GM18907 (cell line): ENCODE measurements around the gene TUT7.
"Not testable (repeated sequence)": the region's sequence is repeated elsewhere in the genome, so short reads cannot be mapped to it uniquely, and the experiment has no call there.

Source experiments
- ATAC-seq: cut with Tn5 transposase; IDR thresholded peaks from one replicate; pipeline ENCODE4 v1.9.1; 2021; ENCODE audit warnings: mild to moderate bottlenecking, moderate library complexity; ENCODE audit not compliant: unreplicated experiment

The TUT7 gene

DNA sequence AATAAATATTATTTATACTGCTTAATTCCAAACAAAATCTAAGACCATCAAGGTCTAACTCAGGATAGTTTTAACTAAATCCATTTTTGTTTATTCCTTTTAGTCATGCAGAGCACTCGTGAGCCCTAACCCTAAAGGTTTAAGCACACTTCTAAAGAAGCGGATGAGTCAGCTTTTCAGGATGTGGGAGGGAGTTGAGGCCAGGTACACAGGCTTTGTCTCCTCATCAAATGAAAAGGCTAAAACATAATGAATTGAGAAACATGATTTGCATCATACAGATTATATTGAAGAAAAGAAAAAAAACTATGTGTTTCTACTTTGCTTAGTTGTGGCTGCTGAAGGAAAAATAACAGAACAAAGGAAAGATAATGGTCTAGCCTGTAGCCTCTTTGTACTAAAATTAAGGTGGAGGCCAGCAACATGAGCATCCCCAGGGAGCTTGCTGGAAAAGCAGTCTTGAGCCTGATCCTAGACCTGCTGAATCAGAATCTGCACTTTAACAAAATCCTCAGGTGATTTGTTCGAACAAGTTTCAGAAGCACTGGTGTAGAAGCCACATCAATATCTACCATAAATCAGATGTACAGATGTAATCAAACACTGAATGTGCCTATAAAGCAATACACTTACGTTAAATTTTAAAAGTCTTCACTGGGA, 50.8 kb downstream of the TUT7 start:
- no peak for ATAC-seq

DNA sequence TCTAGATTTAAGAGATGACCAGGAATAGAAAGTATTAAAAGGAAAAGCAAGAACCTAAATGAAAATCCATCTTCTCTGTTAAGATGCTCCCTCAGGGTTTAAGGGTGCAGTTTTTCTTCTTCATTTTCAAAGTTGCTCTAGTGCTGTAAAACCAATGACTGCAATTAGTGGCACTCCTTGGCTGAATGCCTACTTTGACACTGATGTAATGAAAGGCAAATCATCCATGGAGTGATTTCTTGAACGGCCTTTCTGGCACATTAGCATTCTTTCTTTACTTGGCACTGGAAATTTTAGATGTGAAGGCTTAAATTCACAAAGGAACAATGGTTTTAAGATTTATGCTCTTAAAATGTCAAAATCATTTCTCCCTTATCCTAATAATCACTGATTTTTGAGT, 52.5 kb downstream of the TUT7 start:
- no peak for ATAC-seq

DNA sequence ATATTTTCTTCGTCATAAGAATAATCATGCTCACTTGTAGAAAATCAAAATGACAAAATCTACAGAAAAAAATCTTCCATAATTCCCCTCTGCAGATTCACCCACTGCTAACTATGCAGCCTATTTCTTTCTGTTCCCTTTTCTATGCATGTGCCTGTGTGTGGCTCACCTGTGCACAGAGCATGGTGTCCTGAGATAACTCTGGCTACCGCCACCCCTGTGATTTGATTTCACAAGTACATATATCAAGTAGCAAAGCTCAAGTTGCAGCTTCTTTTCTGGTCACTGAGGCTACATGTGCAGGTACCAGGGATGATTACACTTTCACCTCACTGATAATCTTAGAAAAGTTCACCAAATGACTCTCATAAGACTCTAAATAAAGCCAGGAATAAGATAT, 53.5 kb downstream of the TUT7 start:
- ATAC-seq = no peak

DNA sequence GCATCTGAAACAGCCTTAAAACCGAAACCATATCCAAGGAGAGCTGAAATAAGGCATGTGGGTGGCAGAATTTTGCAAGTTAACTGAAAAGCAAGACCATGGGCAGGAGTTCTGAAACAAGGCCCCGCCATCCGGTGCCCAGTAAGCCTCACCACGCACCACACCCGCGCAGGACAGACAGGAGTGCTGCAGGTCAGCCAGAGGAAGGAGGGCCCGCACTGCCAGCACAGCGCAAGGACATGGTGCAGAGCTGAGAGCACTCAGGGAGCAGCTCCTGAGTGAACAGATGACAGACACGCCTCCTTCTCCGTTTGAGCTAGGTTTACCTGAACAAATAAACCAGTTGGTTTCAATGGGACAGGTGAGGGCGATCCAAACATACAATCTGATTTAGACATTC, 55.3 kb downstream of the TUT7 start:
- no peak for ATAC-seq

DNA sequence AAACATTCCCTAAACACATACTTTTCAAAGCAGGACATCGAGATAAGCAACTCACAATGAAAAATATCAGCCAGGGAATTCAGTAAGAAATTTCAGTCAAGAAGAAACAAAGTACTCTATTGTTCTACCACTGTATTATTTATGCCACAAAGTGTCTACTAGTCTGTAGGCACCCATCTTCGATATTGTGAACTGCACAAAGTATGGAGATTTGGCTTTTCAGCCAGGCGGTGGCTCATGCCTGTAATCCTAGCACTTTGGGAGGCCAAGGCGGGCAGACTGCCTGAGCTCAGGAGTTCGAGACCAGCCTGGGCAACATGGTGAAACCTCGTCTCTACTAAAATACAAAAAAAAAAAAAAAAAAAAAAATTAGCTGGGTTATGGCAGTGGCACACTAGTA, 63.9 kb downstream of the TUT7 start:
- not testable (repeated sequence) for ATAC-seq

DNA sequence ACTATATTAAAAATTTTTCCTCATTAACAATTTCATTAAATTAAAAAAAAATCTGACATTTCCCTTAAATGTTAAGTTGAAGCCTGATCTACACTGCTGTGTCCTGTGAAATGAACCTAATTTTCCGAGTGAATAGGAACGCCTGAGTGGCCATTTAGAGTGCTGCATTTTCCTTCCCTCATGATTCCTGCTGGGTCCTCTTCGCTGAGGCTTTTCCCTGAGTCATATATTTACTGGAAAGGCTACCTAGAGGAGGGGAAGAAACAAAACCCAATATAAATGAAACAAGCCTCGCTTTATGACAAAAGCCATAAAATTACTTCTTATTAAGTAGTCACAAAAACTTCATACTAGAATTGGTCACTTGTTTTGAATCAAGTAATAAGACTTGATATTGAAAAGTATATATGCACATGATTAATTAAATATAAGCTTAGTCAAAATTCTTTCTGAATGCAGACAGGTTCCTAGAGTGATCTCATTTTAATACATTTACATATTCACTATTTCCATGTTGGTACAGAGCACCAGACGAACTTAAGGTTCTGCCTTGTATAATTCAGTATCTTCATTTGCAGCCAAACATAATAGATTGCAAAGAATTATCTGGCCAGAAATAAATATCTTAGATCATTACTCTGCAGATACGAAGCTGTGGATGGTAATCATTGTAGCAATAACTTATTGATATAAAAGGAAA, 65.6 kb downstream of the TUT7 start:
- no peak for ATAC-seq

DNA sequence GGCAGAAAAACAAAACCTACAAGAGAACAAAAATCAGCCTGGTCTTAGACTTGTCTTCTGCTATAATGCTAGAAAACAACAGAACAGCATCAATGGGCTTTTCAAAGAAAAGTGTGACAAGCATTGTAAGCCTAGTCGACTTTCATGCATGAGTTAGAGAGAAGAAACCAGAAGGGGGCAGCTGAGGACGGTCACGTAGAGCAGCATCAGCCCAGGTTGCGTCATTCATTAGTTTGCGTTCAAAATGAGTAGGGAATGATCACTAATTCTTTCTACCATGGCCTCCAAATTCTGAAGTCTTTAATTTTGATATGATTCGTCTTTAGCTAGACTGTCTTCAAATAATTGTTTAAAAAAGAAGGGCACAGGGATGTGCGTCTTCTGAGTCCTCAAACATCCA, 67.2 kb downstream of the TUT7 start:
- ATAC-seq = no peak

DNA sequence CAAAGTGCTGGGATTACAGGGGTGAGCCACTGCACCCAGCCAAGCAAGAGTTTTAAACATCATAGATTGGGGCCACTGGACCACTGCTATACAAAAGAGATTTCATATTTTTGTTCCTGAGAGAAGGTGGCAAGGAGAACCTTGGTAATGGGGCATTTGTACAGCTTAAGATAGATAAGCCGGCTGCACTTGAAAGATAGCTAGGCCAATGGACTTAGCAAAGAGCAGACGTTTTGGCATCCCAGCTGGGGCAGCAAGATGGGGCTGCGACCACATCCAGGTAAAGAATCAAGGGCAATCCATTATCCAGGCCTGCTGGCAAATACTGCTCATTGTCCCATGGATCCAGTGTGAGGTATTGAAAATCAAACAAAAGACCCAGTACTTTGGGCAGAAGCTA, 67.9 kb downstream of the TUT7 start:
- no peak for ATAC-seq

DNA sequence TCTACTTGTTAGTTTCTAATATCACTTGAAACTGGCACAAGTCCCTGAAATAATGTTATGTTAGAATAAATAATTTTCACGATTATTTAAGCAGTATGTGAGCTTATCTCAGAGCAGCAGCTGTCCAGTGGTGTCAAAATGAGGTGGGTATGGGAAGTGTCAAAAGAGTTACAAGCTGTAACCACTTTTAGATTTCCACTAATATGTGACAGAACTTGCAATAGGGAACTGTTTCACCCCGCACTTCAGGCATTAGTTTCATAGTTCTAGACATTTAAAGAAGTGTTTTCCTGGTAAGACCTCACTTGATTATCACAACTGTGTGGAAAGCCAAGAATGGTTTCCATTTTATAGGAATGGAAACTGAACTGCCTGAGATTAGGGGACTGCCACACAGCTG, 68.9 kb downstream of the TUT7 start:
- no peak for ATAC-seq

DNA sequence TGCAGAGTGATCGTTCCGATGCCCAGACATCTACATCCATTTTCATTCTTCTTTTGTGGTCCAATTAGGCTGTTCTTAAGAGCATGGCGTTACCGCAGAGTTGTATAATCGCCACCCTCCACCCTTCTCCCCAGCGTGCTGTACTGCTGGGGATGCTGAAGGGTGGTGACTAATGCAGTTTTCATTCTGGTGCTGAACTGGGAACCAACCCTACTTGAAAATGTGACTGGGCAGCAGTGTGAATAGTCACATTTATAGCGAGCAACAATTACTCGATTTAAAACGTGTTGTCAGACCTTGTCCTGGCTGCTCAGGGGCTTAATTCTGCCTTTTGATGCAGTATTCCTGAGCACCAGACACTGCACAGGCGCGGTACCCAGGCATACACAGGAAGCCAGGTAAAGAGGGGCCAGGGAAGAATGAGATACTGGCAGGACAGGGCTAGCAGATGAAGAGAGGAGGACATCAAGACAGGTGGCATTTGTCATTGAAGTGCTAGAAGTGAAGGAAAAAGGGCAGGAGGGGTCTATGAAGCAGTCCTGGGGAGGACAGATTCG, 71.2 kb downstream of the TUT7 start:
- peak; percentile 22 for ATAC-seq

DNA sequence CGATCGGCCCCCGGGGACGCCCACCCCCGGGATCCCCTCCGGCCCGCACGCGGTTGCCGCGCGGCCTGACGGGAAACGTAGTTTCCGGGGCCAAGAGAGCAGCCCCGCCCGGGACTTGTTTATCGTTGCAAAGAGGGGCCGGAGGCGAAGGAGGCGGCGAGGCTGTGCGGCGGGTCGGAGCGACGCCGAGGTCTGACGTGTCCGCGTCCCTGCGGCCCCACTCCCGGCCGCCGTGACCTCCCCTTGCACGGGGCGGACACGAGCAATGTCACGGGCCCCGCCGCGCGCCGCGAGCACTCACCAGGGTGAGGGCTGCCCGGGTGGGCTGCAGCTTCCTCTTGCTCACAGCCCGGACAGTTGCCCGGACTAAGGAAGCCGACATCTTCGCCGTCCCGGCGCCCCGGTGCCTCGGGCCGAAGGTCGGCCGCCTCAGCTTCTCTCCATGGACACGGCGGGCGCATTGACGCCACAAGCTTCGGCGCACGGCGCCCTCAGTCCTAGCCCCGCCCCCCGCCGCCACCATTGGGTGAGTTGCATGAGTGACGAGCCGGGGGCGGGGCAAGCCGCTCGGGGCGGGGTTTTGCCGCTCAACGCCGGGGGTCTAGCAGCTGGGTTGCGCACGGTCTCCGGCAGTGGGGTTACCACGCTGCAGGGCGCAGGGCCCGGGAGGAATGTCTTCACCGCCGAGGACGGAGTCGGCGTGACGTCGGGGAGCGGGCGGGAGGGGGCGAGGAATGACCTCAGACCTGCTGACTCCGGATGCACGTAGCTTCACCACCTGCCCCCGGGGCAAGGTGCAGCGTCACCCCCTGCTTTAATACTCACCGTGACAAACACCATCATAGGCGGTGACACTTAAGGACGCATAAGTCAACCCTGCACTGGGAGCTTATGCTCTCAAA, 71.9 kb downstream of the TUT7 start, which contains the start of gene ISCA1:
ISCA1 (minus strand) TSS at position 462 of the 902 bp plus-strand sequence; CDS start at position 382, 80 bp downstream.
- ATAC-seq = peak; percentile 89

DNA sequence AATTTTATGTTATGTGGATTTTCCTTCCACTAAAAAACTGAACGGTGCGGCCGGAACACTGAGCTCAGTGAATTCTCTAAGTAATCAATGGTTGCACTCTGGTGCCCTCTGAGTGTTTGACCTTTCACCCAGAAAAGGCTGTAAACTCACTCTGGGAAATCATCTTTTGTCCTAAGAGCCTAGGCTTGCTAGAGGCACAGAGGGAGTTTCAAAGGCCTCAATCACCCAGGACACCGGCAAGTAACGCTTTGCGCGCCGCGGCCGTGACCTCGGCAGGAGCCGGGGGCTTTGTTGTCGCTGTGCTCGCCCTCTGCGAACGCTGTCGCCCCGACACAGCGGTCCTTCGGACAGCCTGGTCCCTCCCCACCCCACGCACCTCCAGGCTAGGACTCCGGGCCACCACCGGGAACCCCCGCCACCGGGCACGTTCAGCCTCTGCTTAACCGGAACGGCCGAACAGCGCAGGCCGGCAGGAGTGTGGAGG, 72.6 kb downstream of the TUT7 start:
- ATAC-seq = peak; percentile 25

DNA sequence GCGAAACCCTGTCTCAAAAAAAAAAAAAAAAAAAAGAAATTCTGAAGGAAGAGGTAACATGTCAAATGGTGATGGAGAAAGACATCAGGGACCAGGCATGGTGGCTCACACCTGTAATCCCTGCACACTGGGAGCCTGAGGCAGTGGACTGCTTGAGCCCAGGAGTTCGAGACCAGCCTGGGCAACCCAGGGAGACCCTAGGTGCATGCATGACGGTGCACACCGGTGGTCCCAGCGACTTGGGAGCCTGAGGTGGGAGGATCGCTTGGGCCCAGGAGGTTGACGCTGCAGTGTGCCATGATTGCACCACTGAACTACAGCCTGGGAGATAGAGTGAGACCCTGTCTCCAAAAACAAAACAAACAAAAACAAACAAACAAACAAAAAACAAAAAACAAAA, 73.6 kb downstream of the TUT7 start:
- ATAC-seq = no peak

DNA sequence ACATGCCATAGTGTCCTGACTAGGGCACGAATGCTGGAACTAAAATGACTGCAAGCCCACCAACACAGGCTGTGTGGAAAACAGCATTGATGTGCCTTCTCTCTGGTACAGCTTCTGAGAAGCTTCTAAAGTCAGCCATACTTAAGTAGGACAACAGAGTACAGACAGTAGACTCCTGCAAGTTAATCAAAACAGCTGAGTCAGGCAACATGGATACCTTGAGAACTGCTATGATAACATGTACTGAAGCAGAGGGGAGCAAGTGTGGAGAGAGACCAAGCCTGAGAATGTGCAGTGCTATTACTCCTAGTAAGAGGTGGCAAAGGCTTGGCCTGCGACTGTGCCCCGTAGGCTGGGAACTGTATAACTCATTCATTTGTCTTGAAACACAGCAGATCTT, 74.4 kb downstream of the TUT7 start:
- no peak for ATAC-seq

DNA sequence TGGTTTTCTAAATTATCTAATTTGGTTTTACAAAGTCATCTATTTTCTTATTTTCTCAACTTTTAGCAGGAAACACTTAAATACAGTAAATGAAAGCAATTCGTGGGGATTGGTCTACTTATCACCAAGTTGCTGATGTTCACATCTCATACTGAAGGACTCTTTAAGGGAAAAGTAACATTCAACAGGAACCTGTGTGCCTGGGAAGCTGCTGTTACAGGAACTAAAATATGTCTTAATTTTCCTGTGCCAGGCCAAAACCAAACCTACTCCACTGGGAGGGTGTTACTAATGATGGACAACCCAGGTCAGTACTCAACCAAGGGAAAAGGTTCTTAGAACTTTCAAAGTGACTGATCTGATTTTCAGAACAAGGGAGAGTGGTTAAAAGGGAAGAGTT, 77.1 kb downstream of the TUT7 start:
- no peak for ATAC-seq

DNA sequence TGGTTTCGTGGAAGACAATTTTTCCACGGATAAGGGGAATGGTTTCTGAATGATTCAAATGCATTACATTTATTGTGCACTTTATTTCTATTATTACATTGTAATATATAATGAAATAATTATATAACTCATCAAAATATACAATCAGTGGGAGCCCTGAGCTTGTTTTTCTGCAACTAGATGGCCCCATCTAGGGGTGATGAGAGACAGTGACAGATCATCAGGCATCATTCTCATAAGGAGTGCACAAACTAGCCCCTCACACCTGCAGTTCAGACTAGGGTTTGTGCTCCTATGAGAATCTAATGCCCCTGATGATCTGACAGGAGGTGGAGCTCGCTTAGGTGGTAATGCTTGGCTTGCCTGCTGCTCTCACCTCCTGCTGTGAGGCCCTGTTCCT, 78.2 kb downstream of the TUT7 start:
- no peak for ATAC-seq

DNA sequence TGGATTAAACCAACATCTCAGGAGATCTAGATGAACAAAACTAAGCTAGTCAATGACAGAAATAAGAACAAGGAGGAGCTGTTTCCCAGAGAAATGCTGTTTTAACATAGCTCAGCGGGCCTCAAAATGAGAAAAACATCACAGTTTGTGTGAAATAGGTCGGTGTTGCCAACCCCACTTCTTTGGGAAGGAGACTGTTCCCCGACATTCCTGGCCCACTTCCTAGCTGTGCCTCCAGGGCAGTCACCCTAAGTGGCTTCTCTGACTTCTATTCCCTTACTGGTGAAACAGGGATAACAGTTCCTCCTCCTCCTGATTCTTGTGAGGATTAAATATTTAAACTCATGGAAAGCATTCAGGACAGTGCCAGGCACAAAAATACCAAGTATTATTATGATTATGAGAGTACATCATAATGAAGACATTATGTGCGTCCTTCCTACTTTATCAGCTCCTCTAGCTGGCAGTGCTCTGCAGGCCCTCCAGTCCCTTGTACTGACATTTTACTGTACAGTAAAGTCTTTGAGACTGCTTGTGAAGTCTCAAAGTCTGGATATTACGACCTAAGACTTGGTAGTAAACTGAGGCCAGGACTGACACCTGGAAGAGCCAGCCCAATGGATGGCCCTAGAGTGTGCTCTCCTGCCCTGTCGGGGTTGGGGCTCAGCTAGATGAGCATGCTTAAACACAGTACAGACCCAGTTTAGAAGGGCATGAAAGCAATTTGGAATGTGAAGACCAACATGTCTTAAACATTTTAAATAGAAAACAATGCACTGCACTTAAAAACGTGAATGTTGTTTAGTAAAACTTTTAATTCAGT, 79.2 kb downstream of the TUT7 start:
- no peak for ATAC-seq

DNA sequence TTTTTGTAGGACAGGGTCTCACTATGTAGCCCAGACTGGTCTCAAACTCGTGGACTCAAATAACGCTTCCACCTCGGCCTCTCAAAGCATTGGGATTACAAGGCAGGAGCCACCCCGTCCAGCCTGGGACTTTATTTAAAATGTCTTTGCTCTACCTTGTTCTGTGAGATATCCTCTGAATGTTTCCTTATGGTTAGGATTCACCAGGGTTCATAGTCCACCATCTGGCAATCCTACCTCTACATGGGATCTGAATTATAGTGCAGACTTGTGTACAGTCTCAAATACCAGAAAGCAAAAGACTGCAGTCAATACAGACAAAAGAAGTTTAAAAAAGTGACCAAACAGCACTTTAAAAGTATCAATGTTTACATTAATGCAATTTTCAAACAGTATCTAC, 82.0 kb downstream of the TUT7 start:
- ATAC-seq = no peak

DNA sequence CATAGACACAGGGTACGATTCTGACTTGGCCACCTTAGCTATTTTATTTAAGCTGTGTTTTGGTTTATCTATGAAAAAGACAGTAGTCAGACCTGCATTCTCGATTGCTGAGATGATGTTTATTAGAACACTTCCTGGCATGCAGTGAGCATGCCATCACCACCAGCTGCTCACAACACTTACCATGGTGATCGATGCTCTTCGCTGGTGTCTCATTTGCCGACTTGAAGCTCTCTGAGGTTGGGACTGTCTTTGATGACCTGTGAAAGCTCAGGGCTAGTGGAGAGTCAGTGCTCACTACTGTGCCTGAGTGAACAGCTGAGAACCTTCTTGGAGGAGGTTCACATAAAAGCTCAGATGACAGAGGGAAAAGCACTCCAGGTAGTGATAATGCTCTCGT, 90.3 kb downstream of the TUT7 start:
- no peak for ATAC-seq

DNA sequence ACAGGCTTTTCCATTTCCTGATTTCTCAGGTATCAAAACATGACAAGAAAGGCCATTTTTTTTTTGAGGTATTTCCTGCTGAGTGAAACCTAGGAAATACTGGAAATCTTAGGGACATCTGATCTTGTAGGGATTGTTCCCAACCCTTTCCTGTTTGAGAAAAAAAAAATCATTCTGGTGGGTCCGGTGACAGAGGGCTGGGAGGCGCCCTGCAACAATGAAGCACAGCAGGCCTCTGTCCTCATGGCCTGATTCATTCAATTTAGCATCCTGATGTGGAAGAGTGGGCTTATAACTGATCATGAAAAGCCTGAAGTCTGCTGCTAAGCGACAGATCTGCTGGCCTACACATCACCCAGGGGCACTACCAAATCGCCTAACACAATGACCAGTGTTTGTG, 91.7 kb downstream of the TUT7 start:
- no peak for ATAC-seq
